ENCODE measurements around the gene EPHA3. TPM values are rescaled to one million over a fixed set of nuclear protein-coding genes. Genes with fewer than 3 reads are reported as not detected.

The EPHA3 gene
- total and polyA plus RNA-seq, 2 donors (not counting 3 experiments of a cell fraction or from before 2014, with no cell fraction given), result not detected

- Histone ChIP-seq H3K27ac (ENCODE audit: insufficient read depth, low read depth, low read length) (no peak overlapping the region), H3K27me3 (ENCODE audit: control insufficient read depth in 2 of 2, insufficient read depth in 2 of 2, low read length in 2 of 2) (no peaks in the 10 kb centered on the region), H3K4me2 (ENCODE audit: insufficient read depth, low read length) (no peak overlapping the region), H3K9ac (replicated peaks; ENCODE audit: extremely low read depth, insufficient read depth, low read length) (no peak overlapping the region), H3K36me3 (ENCODE audit: control insufficient read depth in 2 of 2, extremely low read depth in 1 of 2, insufficient read depth in 2 of 2, low read length in 2 of 2) (no peaks in the 10 kb centered on the region), H3K9me3 (replicated peaks; ENCODE audit: control insufficient read depth, insufficient read depth, low read length) (peaks cover 4% of the 10 kb centered on the region), H3K79me2 (ENCODE audit: control insufficient read depth, insufficient read depth, low read length) (no peaks in the 10 kb centered on the region), H3K4me3 (replicated peaks in 1 of 3; ENCODE audit: insufficient read depth in 1 of 3, low read depth in 1 of 3, low read length in 3 of 3) (no peak overlapping the region), H3K4me1 (ENCODE audit: control insufficient read depth, extremely low read depth, insufficient read depth, low read length) (no peaks in the 10 kb centered on the region), H2AFZ (ENCODE audit: low read depth, low read length) (no peak overlapping the region), H3K9me1 (replicated peaks; ENCODE audit: control insufficient read depth, extremely low read depth, insufficient read depth, low read length) (no peaks in the 10 kb centered on the region), H4K20me1 (replicated peaks; ENCODE audit: control insufficient read depth, extremely low read depth, insufficient read depth, low read length) (no peaks in the 10 kb centered on the region)
- CTCF ChIA-PET, result no interaction called here
- TF ChIP-seq POLR2AphosphoS5 (IDR thresholded peaks at IDR 0.05; ENCODE audit: insufficient read depth, low read depth, low read length) (no peak), POLR2A (IDR thresholded peaks at IDR 0.05; ENCODE audit: low read depth, low read length) (no peak), CTCF (IDR thresholded peaks at IDR 0.05; ENCODE audit: extremely low read depth in 1 of 2, insufficient read depth in 1 of 2, low read depth in 1 of 2, low read length in 2 of 2) (no peak), JUN (IDR thresholded peaks at IDR 0.05; ENCODE audit: borderline replicate concordance, insufficient read depth, insufficient read length, low read depth) (no peak), MYC (IDR thresholded peaks at IDR 0.05; ENCODE audit: low read depth, low read length) (no peak)
- TF ChIP-seq, protein P1, sequence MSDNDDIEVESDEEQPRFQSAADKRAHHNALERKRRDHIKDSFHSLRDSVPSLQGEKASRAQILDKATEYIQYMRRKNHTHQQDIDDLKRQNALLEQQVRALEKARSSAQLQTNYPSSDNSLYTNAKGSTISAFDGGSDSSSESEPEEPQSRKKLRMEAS (IDR thresholded peaks at IDR 0.05; ENCODE audit: insufficient read depth, insufficient read length), result no peak
- intact Hi-C loops (cut with micrococcal nuclease) (no loop called here), dilution Hi-C loops (cut with MboI; ENCODE audit: extremely low pct_ligation_motif_present, low sequenced_read_pairs) (no loop called here)
- POLR2A ChIA-PET, result no interaction called here
- no TSS peak for BruUV-seq (replicated peaks)
- FAIRE-seq, result no peak
- no peak for DNase-seq (ENCODE audit: low read depth, low spot score)
Observed at GRCh38 chr3:89474333-89475130, 367.1 kb downstream of the EPHA3 start.
